Activated CD8-positive, alpha-beta memory T cell treated with anti-CD3 and anti-CD28 coated beads, Interleukin-2, amount 50 U/mL, for 24 hours (primary cell): ENCODE measurements around the gene DPPA2.
"Not testable (repeated sequence)": the region's sequence is repeated elsewhere in the genome, so short reads cannot be mapped to it uniquely, and the experiment has no call there.

ENCODE experiments used
- DNase-seq: peaks from one replicate; pipeline ENCODE4 v3.0.0-alpha.2; 2020; ENCODE audit errors: extremely low read depth

Gene DPPA2

DNA sequence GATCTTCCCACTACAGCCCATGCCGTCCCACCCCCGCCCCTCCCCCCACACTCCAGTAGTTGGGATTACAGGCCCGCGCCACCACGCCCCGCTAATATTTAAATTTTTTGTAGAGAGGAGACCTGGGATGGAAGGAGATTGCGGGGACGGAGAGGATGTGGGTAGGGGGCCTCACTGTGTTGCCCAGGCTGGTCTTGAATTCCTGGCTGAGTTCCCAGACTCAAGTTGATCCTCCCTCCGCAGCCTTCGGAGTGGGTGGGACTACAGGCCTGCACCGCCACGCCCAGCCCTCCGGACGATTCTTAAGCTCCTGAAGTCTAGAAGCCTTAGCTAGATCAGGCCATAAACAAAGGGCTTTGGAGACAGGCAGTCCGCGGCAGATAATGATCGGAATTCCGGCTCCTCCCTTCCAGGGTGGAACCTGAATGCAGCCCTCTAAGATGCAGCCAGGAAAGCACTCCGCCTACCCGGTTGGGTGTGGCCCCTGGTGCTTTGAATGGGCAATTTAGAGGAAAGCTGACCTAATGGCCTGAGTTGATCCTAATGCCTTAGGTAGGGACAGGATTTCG lies at the start of gene DPPA2:
Gene DPPA2, minus strand, starts transcription at position 356 of the 569 bp plus-strand sequence. CDS start 1,975 bp downstream, outside the sequence.
- DNase-seq, result no peak

DNA sequence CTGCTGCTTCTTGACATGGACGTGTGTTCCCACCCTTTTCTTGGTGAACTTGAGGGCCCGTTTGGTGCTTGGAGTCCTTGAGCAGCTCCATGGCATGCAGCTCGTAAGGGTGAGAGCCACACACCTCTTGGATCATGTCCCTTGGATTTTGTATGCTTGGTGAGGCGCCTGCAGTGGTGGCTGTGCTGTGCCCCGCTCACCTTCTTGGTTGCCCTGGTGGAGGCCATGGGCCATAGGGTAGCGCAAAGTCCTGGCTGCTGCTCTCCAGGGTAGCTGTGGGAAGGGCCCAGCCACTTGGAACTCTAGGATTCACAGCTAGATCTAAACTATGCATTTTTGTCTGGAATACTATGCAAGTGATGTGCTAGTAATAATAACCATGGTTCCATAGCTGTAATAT lies 47.8 kb upstream of the DPPA2 start:
- no peak for DNase-seq

- no peak for DNase-seq
Observed at GRCh38 chr3:109363634-109364033, 47.3 kb upstream of the DPPA2 start.

GRCh38 chr3:109362823-109363222 lies 46.5 kb upstream of the DPPA2 start:
- no peak for DNase-seq

DNA sequence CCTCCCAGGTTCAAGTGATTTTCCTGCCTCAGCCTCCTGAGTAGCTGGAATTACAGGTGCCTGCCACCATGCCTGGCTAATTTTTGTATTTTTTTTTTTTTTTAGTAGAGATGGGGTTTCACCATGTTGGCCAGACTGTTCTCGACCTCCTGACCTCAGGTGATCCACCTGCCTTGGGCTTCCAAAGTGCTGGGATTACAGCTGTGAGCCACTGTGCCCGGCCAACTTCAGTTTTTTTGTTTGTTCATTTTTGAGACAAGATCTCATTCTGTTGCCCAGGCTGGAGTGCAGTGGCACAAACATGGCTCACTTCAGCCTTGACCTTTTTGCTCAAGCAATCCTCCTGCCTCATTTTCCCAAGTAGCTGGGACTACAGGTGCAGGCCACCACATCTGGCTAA lies 42.5 kb upstream of the DPPA2 start:
- not testable (repeated sequence) for DNase-seq

DNA sequence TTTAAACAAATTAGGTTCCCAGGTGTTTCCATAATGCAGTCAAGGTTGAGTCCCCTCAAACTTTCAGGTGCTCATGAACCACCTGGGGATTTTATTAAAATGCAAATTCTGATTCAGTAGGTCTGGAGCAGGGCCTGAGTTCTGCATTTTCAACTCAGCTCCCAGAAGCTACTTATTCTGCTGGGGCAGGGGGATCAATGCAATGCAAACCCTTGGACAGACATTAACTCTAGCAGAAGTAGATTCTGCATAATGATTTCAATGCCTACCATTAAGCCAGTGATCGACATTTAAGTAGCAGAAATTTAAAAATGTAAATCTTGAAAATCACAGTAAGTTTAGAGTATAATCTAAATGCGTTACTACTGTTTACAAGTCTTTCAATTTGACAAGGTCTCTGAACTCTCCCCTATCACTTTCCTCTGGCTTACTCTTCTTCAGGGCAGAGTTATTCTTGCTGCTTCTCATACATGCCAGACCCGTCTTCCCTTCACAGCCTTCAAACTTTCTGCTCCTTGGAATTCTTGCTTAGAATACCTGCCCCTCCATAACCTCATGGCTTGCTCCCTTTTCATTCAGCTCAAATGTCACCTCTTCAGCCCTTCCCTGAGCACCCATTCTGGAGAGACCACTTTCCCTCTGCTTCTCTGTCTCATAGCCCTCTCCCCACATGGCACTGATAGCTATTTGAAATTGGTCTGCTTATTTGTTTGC lies 40.3 kb upstream of the DPPA2 start:
- no peak for DNase-seq

- DNase-seq, result no peak
Observed at GRCh38 chr3:109355625-109356441, 39.5 kb upstream of the DPPA2 start.

- no peak for DNase-seq
Observed at GRCh38 chr3:109353057-109353456, 36.7 kb upstream of the DPPA2 start.

GRCh38 chr3:109351231-109351630 lies 34.9 kb upstream of the DPPA2 start:
- DNase-seq, result no peak

DNA sequence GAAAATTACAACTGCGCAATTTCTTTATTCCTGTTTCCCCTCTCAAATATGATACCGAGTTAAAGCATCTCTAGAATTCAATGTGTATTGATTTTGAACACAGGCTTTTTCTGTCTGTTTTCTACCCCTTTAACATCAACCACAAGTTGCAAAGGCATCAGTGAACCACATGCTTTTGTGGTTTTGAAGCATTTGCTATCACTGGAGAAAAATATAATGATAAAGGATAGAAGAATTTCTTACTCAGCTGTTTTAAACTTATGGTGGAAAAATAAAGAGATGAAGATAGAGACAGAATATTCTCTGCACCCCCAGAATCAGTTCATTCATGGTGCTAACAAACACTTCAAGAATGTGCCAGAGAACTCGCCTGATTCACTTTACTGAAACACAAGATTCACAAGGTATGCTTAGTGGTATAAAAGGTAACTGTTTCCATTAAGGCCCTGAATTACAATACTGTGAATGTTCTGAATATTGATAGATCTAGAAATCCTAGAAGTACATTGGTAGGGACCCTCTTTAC lies 30.5 kb upstream of the DPPA2 start:
- no peak for DNase-seq

DNA sequence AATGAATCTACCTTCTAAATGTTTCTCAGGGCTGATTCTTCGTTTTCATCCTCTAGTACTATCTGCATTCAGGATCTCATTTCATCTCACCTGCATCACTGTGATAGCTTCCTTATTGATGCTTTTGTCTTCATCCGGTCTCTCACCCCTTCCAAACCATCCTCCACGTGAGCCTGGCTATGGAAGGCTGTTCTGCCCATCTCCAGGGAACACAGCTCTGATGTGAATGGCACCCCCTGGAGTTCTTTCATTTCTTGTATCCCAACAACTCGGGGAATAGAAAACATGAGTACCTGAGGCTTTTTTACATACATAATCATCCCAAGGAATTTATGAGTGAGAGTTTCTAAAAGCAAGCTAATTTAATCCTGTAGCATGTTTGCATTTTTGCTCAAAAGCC lies 29.8 kb upstream of the DPPA2 start:
- DNase-seq, result no peak

DNA sequence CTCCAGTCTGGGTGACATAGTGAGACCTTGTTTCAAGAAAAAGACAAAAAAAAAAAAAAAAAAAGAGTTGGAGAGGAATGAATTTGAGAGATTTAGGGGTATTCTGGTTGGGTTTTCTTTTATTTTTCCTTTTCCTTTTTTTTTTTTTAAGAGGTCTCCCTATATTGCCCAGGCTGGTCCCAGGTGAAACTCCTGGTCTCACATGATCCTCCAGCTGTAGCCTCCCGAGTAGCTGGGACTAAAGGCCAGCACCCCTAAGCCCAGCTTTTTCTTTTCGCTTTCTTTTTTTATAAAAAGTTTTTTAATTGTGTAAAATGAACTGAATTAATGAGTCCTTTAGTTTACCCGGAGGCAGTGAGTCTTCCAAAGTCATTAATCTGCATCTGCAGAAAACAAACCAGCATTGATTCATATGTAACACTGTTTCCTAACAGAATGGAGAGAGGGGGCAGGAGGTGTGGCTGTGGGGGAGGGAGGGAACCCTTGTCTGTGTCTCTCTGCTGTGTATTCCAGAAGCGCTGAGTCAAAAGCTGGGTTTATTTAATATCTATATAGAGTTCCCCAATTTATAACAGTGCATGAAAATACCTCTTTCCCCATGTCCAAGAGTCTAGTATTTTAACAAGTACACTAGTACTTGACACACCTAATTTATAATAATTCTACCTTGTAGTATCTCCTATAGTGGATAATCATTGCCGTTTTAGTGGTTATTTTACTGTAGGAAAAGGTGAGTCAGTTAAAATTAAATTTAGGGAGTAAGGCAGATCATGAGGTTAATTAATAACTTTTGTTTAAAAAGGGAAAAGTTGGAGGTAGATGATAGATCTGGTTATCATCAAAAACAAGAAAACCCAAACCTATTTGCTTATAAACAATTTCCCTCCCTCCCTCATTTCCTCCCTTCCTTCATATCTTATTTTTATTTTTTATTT lies 23.7 kb upstream of the DPPA2 start:
- no peak for DNase-seq

DNA sequence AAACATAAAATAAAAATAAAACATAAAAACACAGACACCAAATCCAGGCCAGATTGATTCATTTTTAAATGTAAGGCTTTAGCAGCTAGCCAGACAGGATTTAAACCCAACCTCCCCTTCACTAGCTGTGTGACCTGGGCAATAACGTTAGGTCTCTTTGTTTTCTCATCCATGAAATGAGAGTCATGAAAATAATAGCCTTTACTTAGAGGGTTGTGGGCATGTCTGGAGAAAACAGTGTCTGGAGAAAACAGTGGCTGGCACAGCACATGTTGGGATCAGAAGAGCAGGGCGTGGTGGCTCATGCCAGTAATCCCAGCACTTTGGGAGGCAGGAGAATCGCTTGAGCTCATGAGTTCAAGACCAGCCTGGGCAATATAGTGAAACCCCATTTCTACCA lies 22.9 kb upstream of the DPPA2 start:
- no peak for DNase-seq

- DNase-seq, result no peak
Observed at GRCh38 chr3:109338322-109338721, 22.0 kb upstream of the DPPA2 start.

- DNase-seq, result no peak
Observed at GRCh38 chr3:109337393-109337792, 21.1 kb upstream of the DPPA2 start, which contains the start of gene DPPA4. DPPA4 (minus strand) TSS chr3:109337546; CDS start chr3:109337517, 29 bp downstream.

DNA sequence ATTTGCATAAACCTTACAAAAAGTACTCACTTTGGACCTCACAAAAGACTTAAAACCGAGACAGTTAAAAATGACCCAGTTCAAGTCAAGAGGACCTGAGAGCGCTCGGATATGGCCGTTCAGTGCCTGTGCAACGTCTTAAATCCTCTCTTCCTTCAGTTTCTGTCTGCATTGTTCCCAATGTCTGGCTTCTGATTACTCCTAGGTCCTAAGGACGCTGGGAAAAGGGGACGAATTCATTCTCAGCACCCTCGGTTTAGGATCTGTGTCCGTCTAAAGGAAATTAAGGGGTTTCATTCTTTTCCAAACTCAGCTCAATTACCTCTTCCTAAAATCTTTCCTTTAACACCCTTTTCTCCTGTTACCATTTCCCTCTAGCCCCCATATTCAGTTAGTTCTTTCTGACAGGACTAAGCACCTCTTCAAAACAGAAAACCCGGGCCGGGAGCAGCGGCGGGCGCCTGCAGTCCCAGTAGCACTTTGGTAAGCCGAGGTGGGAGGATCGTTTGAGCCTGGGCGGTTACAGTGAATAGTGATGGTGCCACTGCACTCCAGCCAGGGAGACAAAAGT lies 20.1 kb upstream of the DPPA2 start:
- no peak for DNase-seq

DNA sequence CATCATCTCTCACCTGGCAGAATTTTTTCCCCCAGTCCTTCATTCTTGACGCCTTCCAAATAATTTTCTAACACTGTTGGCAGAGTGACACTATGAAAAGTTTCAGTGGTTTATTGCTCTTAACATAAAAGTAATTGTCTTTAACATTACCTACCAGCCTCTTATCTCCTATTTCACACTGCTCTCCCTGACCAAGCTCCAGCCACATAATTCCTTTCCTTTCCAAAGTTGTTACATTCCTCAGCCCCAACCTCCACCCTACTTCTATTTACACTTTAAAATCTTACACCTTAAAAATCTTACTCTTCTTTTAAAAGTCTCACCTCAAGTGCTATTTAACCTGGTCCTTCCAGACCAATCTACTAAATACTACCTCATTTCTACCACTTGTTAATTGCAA lies 18.3 kb upstream of the DPPA2 start:
- DNase-seq, result no peak

- no peak for DNase-seq
Observed at GRCh38 chr3:109331692-109332091, 15.4 kb upstream of the DPPA2 start.

- no peak for DNase-seq
Observed at GRCh38 chr3:109330405-109330804, 14.1 kb upstream of the DPPA2 start.

- no peak for DNase-seq
Observed at GRCh38 chr3:109328202-109328601, 11.9 kb upstream of the DPPA2 start.

- no peak for DNase-seq
Observed at GRCh38 chr3:109325657-109326056, 9.3 kb upstream of the DPPA2 start.
